GM12878 (cell line): ENCODE measurements around the gene LPCAT3. TPM values are rescaled to one million over a fixed set of nuclear protein-coding genes. Genes with fewer than 3 reads are reported as not detected.

Experiments
- ATAC-seq: fragments of 200-7000 bp; cut with Tn5 transposase; 3 replicates; pipeline ENCODE4 v1.9.1; 2020; ENCODE audit warnings: mild to moderate bottlenecking, moderate library complexity
- BruUV-seq: library from RNA; stranded (reverse); fragments of 400-500 nt; replicated peaks from 2 replicates; lab custom pipeline; 2021; lab: Mats Ljungman, UMichigan
- CTCF ChIA-PET: fragments of 300-600 bp; sonication (Branson Sonifier 250); formaldehyde crosslinking; extraction: SDS; loops from one replicate; lab custom pipeline; 2021; ENCODE audit warnings: inconsistent platforms; lab: Yijun Ruan, JAX
- POLR2A ChIA-PET: fragments of 350-600 bp; formaldehyde crosslinking; extraction: SDS; loops from one replicate; lab custom pipeline; 2021; ENCODE audit warnings: inconsistent platforms; lab: Charles Lee
- RAD21 ChIA-PET: fragments of 300-600 bp; sonication (Branson Sonifier 250); formaldehyde crosslinking; loops from one replicate; lab custom pipeline; 2023; ENCODE audit warnings: antibody characterized with exemption; ENCODE audit not compliant: unreplicated experiment; lab: Charles Lee
- SMC1A ChIA-PET: fragments of 300-600 bp; sonication (Branson Sonifier 250); formaldehyde crosslinking; loops from one replicate; lab custom pipeline; 2023; ENCODE audit not compliant: unreplicated experiment, uncharacterized antibody; lab: Charles Lee
- DNase-seq: peaks from one replicate; pipeline ENCODE4 v3.0.0-alpha.2; 2011; ENCODE audit warnings: low read depth, low spot score
- FAIRE-seq: peaks from 3 replicates; lab custom pipeline; 2011; peaks lifted over from hg19 to GRCh38; lab: Jason Lieb, UNC
- H2AFZ ChIP-seq: 2 replicates; pipeline ENCODE4 v1.6.0; 2011; ENCODE audit warnings: low read depth, low read length, control low read depth; ENCODE audit not compliant: control insufficient read depth
- H3K27ac ChIP-seq: 2 replicates; pipeline ENCODE4 v1.5.1; 2011; ENCODE audit warnings: control low read depth; ENCODE audit not compliant: control insufficient read depth, insufficient read depth
- H3K27me3 ChIP-seq, 2 experiments: replicated peaks in 1 of 2; 2 replicates each; pipeline versions ENCODE4 v1.6.0 to v1.6.1; 2011; ENCODE audit warnings: low read length in 1 of 2; ENCODE audit not compliant: control insufficient read depth in 2 of 2, insufficient read depth in 2 of 2
- H3K36me3 ChIP-seq, 2 experiments: 2 replicates each; pipeline ENCODE4 v1.5.1; 2011; ENCODE audit warnings: low read length in 1 of 2; ENCODE audit not compliant: control insufficient read depth in 2 of 2, insufficient read depth in 2 of 2
- H3K4me1 ChIP-seq: 2 replicates; pipeline ENCODE4 v1.6.1; 2011; ENCODE audit warnings: mild to moderate bottlenecking, low read length, moderate library complexity, mixed read lengths; ENCODE audit not compliant: control insufficient read depth, insufficient read depth
- H3K4me2 ChIP-seq: 2 replicates; pipeline ENCODE4 v1.6.0; 2011; ENCODE audit warnings: control low read depth; ENCODE audit not compliant: control insufficient read depth, insufficient read depth
- H3K4me3 ChIP-seq: fragments of 200-600 bp; sonication (generic); 2 replicates; pipeline ENCODE4 v1.5.1; 2016
- H3K79me2 ChIP-seq: 2 replicates; pipeline ENCODE4 v1.6.0; 2011; ENCODE audit warnings: low read length; ENCODE audit not compliant: control insufficient read depth, insufficient read depth
- H3K9ac ChIP-seq: 2 replicates; pipeline ENCODE4 v1.8.0; 2011; ENCODE audit warnings: low read length, control low read depth, mixed read lengths; ENCODE audit not compliant: control insufficient read depth, insufficient read depth
- H3K9me3 ChIP-seq: replicated peaks from 3 replicates; pipeline ENCODE4 v1.5.1; 2011; ENCODE audit warnings: mild to moderate bottlenecking, low read length; ENCODE audit not compliant: control insufficient read depth, insufficient read depth
- H4K20me1 ChIP-seq: 2 replicates; pipeline ENCODE4 v1.6.0; 2011; ENCODE audit not compliant: control insufficient read depth, insufficient read depth
- E2F4 ChIP-seq: IDR thresholded peaks from 2 replicates; pipeline ENCODE4 v1.6.1; 2012; ENCODE audit warnings: low read depth, low read length, improper control_type of control experiment
- HDAC2 ChIP-seq: fragments of 200-600 bp; sonication (generic); IDR thresholded peaks from 2 replicates; pipeline ENCODE4 v1.6.1; 2017
- KDM1A ChIP-seq: fragments of 200-600 bp; sonication (generic); IDR thresholded peaks from 2 replicates; pipeline ENCODE4 v1.6.1; 2016; ENCODE audit warnings: borderline replicate concordance
- NFXL1 ChIP-seq: fragments of 450-650 bp; IDR thresholded peaks from 2 replicates; pipeline ENCODE4 v1.6.1; 2017; ENCODE audit warnings: antibody characterized with exemption, mild to moderate bottlenecking, borderline replicate concordance
- RB1 ChIP-seq: fragments of 450-650 bp; formaldehyde crosslinking; IDR thresholded peaks from 2 replicates; pipeline ENCODE4 v1.6.1; 2017; ENCODE audit warnings: mild to moderate bottlenecking, borderline replicate concordance
- SP1 ChIP-seq: IDR thresholded peaks from one replicate; pipeline ENCODE4 v1.6.1; 2011; ENCODE audit warnings: low read depth, low read length
- ZNF687 ChIP-seq: fragments of 450-650 bp; IDR thresholded peaks from 2 replicates; pipeline ENCODE4 v1.6.1; 2017; ENCODE audit warnings: mild to moderate bottlenecking, moderate library complexity
- in situ Hi-C: fragments of 300-500 bp; cut with MboI; formaldehyde crosslinking; loops from 9 replicates; pipeline ENCODE4 v1.14.3; 2018; ENCODE audit warnings: mixed read lengths
- intact Hi-C: fragments of 100-400 bp; cut with micrococcal nuclease; formaldehyde crosslinking; loops from one replicate; pipeline ENCODE4 v1.14.2; 2022; ENCODE audit not compliant: unreplicated experiment
- polyA plus RNA-seq, 11 experiments: library from polyadenylated mRNA; depleted of rRNA in 4 of 11; unstranded in 6 of 11; stranded (reverse) in 5 of 11; fragments of >200 nt; fragmentation: Nextera tagmentation in 4 of 11; fragmentation: Illumina TruSeq in 1 of 11; extraction: Ambion mirVana in 4 of 11; extraction: Trizol in 1 of 11; gene quantifications; 1 replicate in 1 of 11; 2 replicates in 10 of 11; pipeline versions ENCODE4 v1.2.1 to v1.2.3, GENCODE V29; 2011 to 2016; ENCODE audit warnings: inconsistent platforms in 2 of 11, missing spikeins in 2 of 11, low read depth in 1 of 11
- total RNA-seq, 4 experiments: library from RNA; depleted of rRNA in 3 of 4; stranded (reverse); fragments of >200 nt in 3 of 4; fragmentation: Illumina TruSeq in 1 of 4; extraction: Trizol in 1 of 4; gene quantifications; 2 replicates each; pipeline versions ENCODE4 v1.2.1 to v1.2.3, GENCODE V29; 2013 to 2021
- TF ChIP-seq, protein P1 (sequence below), 3 experiments: IDR thresholded peaks in 2 of 3; conservative IDR thresholded peaks in 1 of 3; 2 replicates each; pipeline ENCODE4 v1.5.1; 2011; ENCODE audit warnings: low read depth in 3 of 3, low read length in 3 of 3, mild to moderate bottlenecking in 3 of 3, control low read depth in 2 of 3, moderate library complexity in 2 of 3, inconsistent platforms in 1 of 3, mixed read lengths in 1 of 3; ENCODE audit not compliant: control insufficient read depth in 2 of 3, insufficient read depth in 1 of 3; ENCODE audit errors: extremely low read depth in 1 of 3

LPCAT3 gene
- total and polyA plus RNA-seq, 10 of the 15 experiments (the other 5 are each of a cell fraction or from before 2014, with no cell fraction given): 2.6 to 48.3 (median 23.0) TPM

- Histone ChIP-seq H3K36me3 (peaks cover 0 to 17% of the 10 kb centered on the region in 2 experiments; a peak in 2 of 4 replicates), H2AFZ (no peak overlapping the region), H3K9ac (no peak overlapping the region), H3K27ac (no peak overlapping the region), H3K4me3 (no peak overlapping the region), H4K20me1 (no peaks in the 10 kb centered on the region), H3K4me2 (no peak overlapping the region), H3K4me1 (no peaks in the 10 kb centered on the region), H3K27me3 (no peaks in the 10 kb centered on the region), H3K79me2 (no peaks in the 10 kb centered on the region), H3K9me3 (no peaks in the 10 kb centered on the region)
- ATAC-seq: no peak
- ChIA-PET RAD21 (no interaction called here), CTCF (interaction anchor here (1.4 to 1.7 kb wide), 2 partner anchors 9 to 104 kb away, joined by 5 to 6 read pairs; partner anchors contain the start of gene LPCAT3), SMC1A (interaction anchor here (1.4 kb wide), 1 partner anchor 13 kb away, joined by 3 read pairs; no protein-coding TSS in a partner anchor), POLR2A (interaction anchor here (0.9 kb wide), 1 partner anchor 24 kb away, joined by 3 read pairs; no protein-coding TSS in a partner anchor)
- BruUV-seq: no TSS peak
- in situ Hi-C loops: no loop called here
- no peak for DNase-seq
- no peak for FAIRE-seq
- no peak for TF ChIP-seq SP1
- TF ChIP-seq HDAC2: no peak
- TF ChIP-seq, protein P1, sequence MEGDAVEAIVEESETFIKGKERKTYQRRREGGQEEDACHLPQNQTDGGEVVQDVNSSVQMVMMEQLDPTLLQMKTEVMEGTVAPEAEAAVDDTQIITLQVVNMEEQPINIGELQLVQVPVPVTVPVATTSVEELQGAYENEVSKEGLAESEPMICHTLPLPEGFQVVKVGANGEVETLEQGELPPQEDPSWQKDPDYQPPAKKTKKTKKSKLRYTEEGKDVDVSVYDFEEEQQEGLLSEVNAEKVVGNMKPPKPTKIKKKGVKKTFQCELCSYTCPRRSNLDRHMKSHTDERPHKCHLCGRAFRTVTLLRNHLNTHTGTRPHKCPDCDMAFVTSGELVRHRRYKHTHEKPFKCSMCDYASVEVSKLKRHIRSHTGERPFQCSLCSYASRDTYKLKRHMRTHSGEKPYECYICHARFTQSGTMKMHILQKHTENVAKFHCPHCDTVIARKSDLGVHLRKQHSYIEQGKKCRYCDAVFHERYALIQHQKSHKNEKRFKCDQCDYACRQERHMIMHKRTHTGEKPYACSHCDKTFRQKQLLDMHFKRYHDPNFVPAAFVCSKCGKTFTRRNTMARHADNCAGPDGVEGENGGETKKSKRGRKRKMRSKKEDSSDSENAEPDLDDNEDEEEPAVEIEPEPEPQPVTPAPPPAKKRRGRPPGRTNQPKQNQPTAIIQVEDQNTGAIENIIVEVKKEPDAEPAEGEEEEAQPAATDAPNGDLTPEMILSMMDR (IDR thresholded peaks at IDR 0.05 in 2 of 3, conservative IDR thresholded peaks at IDR 0.05 in 1 of 3; ENCODE audit: control insufficient read depth in 2 of 3, extremely low read depth in 1 of 3, insufficient read depth in 1 of 3, low read depth in 3 of 3, low read length in 3 of 3): no peak
- TF ChIP-seq ZNF687: no peak
- TF ChIP-seq NFXL1: no peak
- no peak for TF ChIP-seq KDM1A
- TF ChIP-seq E2F4: no peak
- no peak for TF ChIP-seq RB1
- intact Hi-C loops: no loop called here
Measured at GRCh38 chr12:7009512-7009911, 8.8 kb downstream of the LPCAT3 start.
